Measurements from ENCODE around the gene RAB11FIP4. TPM values are rescaled to one million over a fixed set of nuclear protein-coding genes. Genes with fewer than 3 reads are reported as not detected.

Gene RAB11FIP4
- total and polyA plus RNA-seq, 8 donors = 4.7 to 121 (median 11.7) TPM

DNA sequence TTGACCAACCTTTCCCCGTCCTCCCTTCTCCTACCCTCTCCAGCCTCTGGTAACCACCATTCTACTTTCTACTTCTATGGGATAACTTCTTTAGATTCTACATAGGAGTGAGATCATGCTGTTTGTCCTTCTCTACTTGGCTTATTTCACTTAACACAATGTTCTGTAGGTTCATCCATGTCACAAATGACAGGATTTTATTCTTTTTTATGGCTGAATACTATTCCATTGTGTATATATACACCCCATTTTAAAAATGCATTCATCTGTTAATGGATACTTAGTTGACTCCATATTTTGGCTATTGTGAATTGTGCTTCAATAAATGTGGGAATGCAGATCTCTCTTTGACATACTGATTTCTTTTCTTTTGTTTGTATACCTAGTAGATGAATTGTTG, 115.0 kb downstream of the RAB11FIP4 start:
- DNase-seq = no peak
- H3K9me3 ChIP-seq = no peaks in the 10 kb centered on the region
- H3K36me3 ChIP-seq = no peaks in the 10 kb centered on the region
- H3K27me3 ChIP-seq = no peaks in the 10 kb centered on the region
- no peak overlapping the region for H3K4me3 ChIP-seq
- H3K4me1 ChIP-seq = peaks cover 30 to 38% (median 34%) of the 10 kb centered on the region in 4 donors
- TF ChIP-seq CTCF (IDR thresholded peaks at IDR 0.05) (no peak), POLR2A (IDR thresholded peaks at IDR 0.05) (no peak), EP300 (IDR thresholded peaks at IDR 0.05) (no peak), POLR2AphosphoS5 (IDR thresholded peaks at IDR 0.05) (no peak)
- 90 to 100% (median 97%) methylated on average over 1 of the region's 1 CpG for WGBS, 5 donors
- intact Hi-C loops (cut with DNase I; ENCODE audit: low total_unique reads) = no loop called here
- no peak overlapping the region for H3K27ac ChIP-seq

- Histone ChIP-seq H3K4me3 (peak overlapping the region in 3 of 4 donors; percentile 13 to 20 (median 16)), H3K36me3 (no peaks in the 10 kb centered on the region), H3K27ac (peak overlapping the region; percentile 71 to 89 (median 76)), H3K4me1 (peaks cover 35 to 48% (median 42%) of the 10 kb centered on the region in 4 donors), H3K9me3 (no peaks in the 10 kb centered on the region), H3K27me3 (no peaks in the 10 kb centered on the region)
- 30 to 43% (median 33%) methylated on average over 12 to 13 of the region's 13 CpGs for WGBS, 5 donors
- peak; percentile 48 to 82 for DNase-seq
- intact Hi-C loops (cut with DNase I; ENCODE audit: low total_unique reads) = no loop called here
- TF ChIP-seq CTCF (IDR thresholded peaks at IDR 0.05) = peak in 4 of 7 experiments; percentile 24 to 33 (median 29)
- peak in 2 of 3 donors; percentile 22 to 74 for TF ChIP-seq POLR2AphosphoS5 (IDR thresholded peaks at IDR 0.05)
- TF ChIP-seq POLR2A (IDR thresholded peaks at IDR 0.05) = no peak
Measured at GRCh38 chr17:31508288-31509094, 117.0 kb downstream of the RAB11FIP4 start.

GRCh38 chr17:31509095-31509804, 117.8 kb downstream of the RAB11FIP4 start:
- WGBS, 5 donors = 31 to 48% (median 41%) methylated on average over 9 to 13 of the region's 13 CpGs
- TF ChIP-seq POLR2A (IDR thresholded peaks at IDR 0.05) = no peak
- TF ChIP-seq POLR2AphosphoS5 (IDR thresholded peaks at IDR 0.05) = no peak
- TF ChIP-seq EP300 (IDR thresholded peaks at IDR 0.05) = no peak
- no peak for TF ChIP-seq CTCF (IDR thresholded peaks at IDR 0.05)
- Histone ChIP-seq H3K9me3 (no peaks in the 10 kb centered on the region), H3K36me3 (no peaks in the 10 kb centered on the region), H3K4me3 (peak overlapping the region in 3 of 4 donors; percentile 13 to 20 (median 16)), H3K27me3 (no peaks in the 10 kb centered on the region), H3K27ac (peak overlapping the region; percentile 68 to 89 (median 76)), H3K4me1 (peaks cover 35 to 48% (median 42%) of the 10 kb centered on the region in 4 donors)
- intact Hi-C loops (cut with DNase I; ENCODE audit: low total_unique reads) = no loop called here
- DNase-seq = no peak

DNA sequence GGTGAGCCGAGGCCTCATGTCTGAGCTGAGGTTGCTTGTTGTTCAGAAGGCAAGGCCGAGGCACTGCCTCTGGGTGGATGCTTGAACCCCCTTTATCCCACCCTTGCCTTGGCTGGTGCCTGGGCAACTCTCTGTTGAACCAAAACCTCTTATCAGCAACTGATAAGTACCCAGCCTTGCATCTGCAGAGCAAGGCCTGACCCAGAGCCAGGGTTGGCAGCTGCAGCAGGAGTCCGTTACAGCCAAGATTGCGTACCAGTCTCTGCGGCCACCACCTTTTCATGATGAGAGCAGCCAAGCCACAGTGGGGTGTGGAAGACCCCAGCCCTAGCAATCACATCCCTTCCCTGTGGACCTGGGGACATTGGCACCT, 118.3 kb downstream of the RAB11FIP4 start:
- peak overlapping the region; percentile 68 to 89 (median 76) for H3K27ac ChIP-seq
- H3K36me3 ChIP-seq = no peaks in the 10 kb centered on the region
- DNase-seq = peak in 1 of 2 donors; percentile 70
- intact Hi-C loops (cut with DNase I; ENCODE audit: low total_unique reads) = no loop called here
- H3K4me1 ChIP-seq = peaks cover 35 to 48% (median 42%) of the 10 kb centered on the region in 4 donors
- TF ChIP-seq EP300 (IDR thresholded peaks at IDR 0.05) (no peak), CTCF (IDR thresholded peaks at IDR 0.05) (no peak), POLR2A (IDR thresholded peaks at IDR 0.05) (no peak), POLR2AphosphoS5 (IDR thresholded peaks at IDR 0.05) (no peak)
- H3K27me3 ChIP-seq = no peaks in the 10 kb centered on the region
- H3K4me3 ChIP-seq = no peak overlapping the region
- 26 to 83% (median 66%) methylated on average over 3 to 5 of the region's 5 CpGs for WGBS, 5 donors
- H3K9me3 ChIP-seq = no peaks in the 10 kb centered on the region

Measured in stomach (tissue), 9 donors.